CD14-positive monocyte (primary cell): ENCODE measurements around the gene NRXN3. TPM values are rescaled to one million over a fixed set of nuclear protein-coding genes. Genes with fewer than 3 reads are reported as not detected.

Experiments used
- DNase-seq, 3 donors: peaks; one replicate each; pipeline ENCODE4 v3.0.0-alpha.2; 2011 to 2022
- H2AFZ ChIP-seq: 2 replicates; pipeline ENCODE4 v1.6.0; 2012; ENCODE audit warnings: mild to moderate bottlenecking, low read depth, low read length, inconsistent platforms; ENCODE audit not compliant: insufficient read depth, poor library complexity, severe bottlenecking
- H3K27ac ChIP-seq, 2 donors: 1 replicate in 1 of 2; 2 replicates in 1 of 2; pipeline ENCODE4 v1.5.1; 2012 to 2013; ENCODE audit warnings: low read length in 2 of 2, control low read depth in 1 of 2, inconsistent platforms in 1 of 2, low read depth in 1 of 2, mild to moderate bottlenecking in 1 of 2
- H3K27me3 ChIP-seq, 2 donors: one replicate each; pipeline versions ENCODE4 v1.6.0 to v1.6.1; 2011 to 2013; ENCODE audit warnings: low read length in 2 of 2; ENCODE audit not compliant: control insufficient read depth in 2 of 2, insufficient read depth in 2 of 2
- H3K36me3 ChIP-seq, 2 donors: replicated peaks in 1 of 2; 1 replicate in 1 of 2; 2 replicates in 1 of 2; pipeline versions ENCODE4 v1.5.1 to v1.6.1; 2012 to 2013; ENCODE audit warnings: low read length in 2 of 2, control low read depth in 1 of 2, inconsistent platforms in 1 of 2, mild to moderate bottlenecking in 1 of 2; ENCODE audit not compliant: insufficient read depth in 2 of 2, control insufficient read depth in 1 of 2
- H3K4me1 ChIP-seq, 2 donors: 1 replicate in 1 of 2; 2 replicates in 1 of 2; pipeline versions ENCODE4 v1.5.1 to v1.6.1; 2012 to 2013; ENCODE audit warnings: low read length in 2 of 2, control low read depth in 1 of 2, inconsistent platforms in 1 of 2, mild to moderate bottlenecking in 1 of 2, moderate library complexity in 1 of 2; ENCODE audit not compliant: insufficient read depth in 2 of 2, control insufficient read depth in 1 of 2
- H3K4me2 ChIP-seq: replicated peaks from 2 replicates; pipeline ENCODE3; 2012; ENCODE audit warnings: low read length, moderate library complexity, mild to moderate bottlenecking; ENCODE audit not compliant: poor library complexity, severe bottlenecking; ENCODE audit errors: extremely low read depth
- H3K4me3 ChIP-seq, 3 experiments: fragments of 200-600 bp in 1 of 3; sonication (generic) in 1 of 3; replicated peaks in 1 of 3; 1 replicate in 2 of 3; 2 replicates in 1 of 3; pipeline ENCODE4 v1.5.1; 2011 to 2013; ENCODE audit warnings: low read length in 3 of 3, mild to moderate bottlenecking in 3 of 3, control low read depth in 2 of 3, low read depth in 2 of 3, inconsistent platforms in 1 of 3, moderate library complexity in 1 of 3
- H3K79me2 ChIP-seq: 2 replicates; pipeline ENCODE4 v1.6.0; 2012; ENCODE audit warnings: mild to moderate bottlenecking, control low read depth, inconsistent platforms, low read length, moderate library complexity; ENCODE audit not compliant: insufficient read depth
- H3K9ac ChIP-seq: 2 replicates; pipeline ENCODE4 v1.6.0; 2017; ENCODE audit warnings: low read length, mild to moderate bottlenecking; ENCODE audit not compliant: insufficient read depth, poor library complexity, severe bottlenecking
- H3K9me3 ChIP-seq, 2 donors: replicated peaks in 1 of 2; 1 replicate in 1 of 2; 2 replicates in 1 of 2; pipeline versions ENCODE4 v1.5.1 to v1.6.1; 2012 to 2013; ENCODE audit warnings: low read length in 2 of 2, control low read depth in 1 of 2; ENCODE audit not compliant: control insufficient read depth in 1 of 2, insufficient read depth in 1 of 2
- H4K20me1 ChIP-seq: 2 replicates; pipeline ENCODE4 v1.6.0; 2012; ENCODE audit warnings: mild to moderate bottlenecking, low read length, control low read depth, moderate library complexity; ENCODE audit not compliant: insufficient read depth
- H3K27ac Mint-ChIP-seq, 7 donors: one replicate each; pipeline ENCODE4 v1.8.0; 2020; ENCODE audit warnings: mild to moderate bottlenecking in 7 of 7, mixed read lengths in 7 of 7, moderate library complexity in 6 of 7, inconsistent platforms in 2 of 7
- H3K27me3 Mint-ChIP-seq, 3 donors: one replicate each; pipeline ENCODE4 v1.8.0; 2021 to 2022; ENCODE audit warnings: low read depth in 3 of 3, mild to moderate bottlenecking in 3 of 3, mixed read lengths in 3 of 3, moderate library complexity in 3 of 3, inconsistent platforms in 1 of 3
- H3K36me3 Mint-ChIP-seq, 2 donors: one replicate each; pipeline ENCODE4 v1.8.0; 2020; ENCODE audit warnings: mixed read lengths in 2 of 2, inconsistent platforms in 1 of 2, mild to moderate bottlenecking in 1 of 2
- H3K4me1 Mint-ChIP-seq: one replicate; pipeline ENCODE4 v1.8.0; 2020; ENCODE audit warnings: mild to moderate bottlenecking, mixed read lengths
- H3K4me3 Mint-ChIP-seq, 2 donors: one replicate each; pipeline ENCODE4 v1.8.0; 2020; ENCODE audit warnings: mild to moderate bottlenecking in 2 of 2, mixed read lengths in 2 of 2, moderate library complexity in 1 of 2
- H3K9me3 Mint-ChIP-seq, 7 donors: one replicate each; pipeline ENCODE4 v1.8.0; 2020 to 2022; ENCODE audit warnings: mixed read lengths in 7 of 7, mild to moderate bottlenecking in 6 of 7, moderate library complexity in 6 of 7, inconsistent platforms in 2 of 7
- WGBS: methylation state at CpG from one replicate; pipeline ENCODE4 v1.1.5; 2013; ENCODE audit warnings: missing lambda C conversion rate; ENCODE audit not compliant: insufficient coverage; 5-methylcytosine and 5-hydroxymethylcytosine counted together
- intact Hi-C, 2 donors: fragments of 100-400 bp; cut with micrococcal nuclease; formaldehyde crosslinking; loops; one replicate each; pipeline versions ENCODE4 v1.15.0 to v1.15.1; 2023
- polyA plus RNA-seq, 3 donors: library from polyadenylated mRNA; depleted of rRNA in 1 of 3; unstranded in 2 of 3; stranded (reverse) in 1 of 3; fragments of 300-500 nt in 2 of 3; fragments of >200 nt in 1 of 3; fragmentation: Illumina TruSeq in 2 of 3; gene quantifications; 1 replicate in 2 of 3; 2 replicates in 1 of 3; pipeline ENCODE4 v1.2.3, GENCODE V29; 2012 to 2021
- TF ChIP-seq, protein P1 (sequence below): fragments of 200-600 bp; IDR thresholded peaks from one replicate; pipeline ENCODE4 v1.8.0; 2022; ENCODE audit warnings: antibody characterized with exemption, mild to moderate bottlenecking

NRXN3 gene
- polyA plus RNA-seq, 3 donors: not detected

DNA sequence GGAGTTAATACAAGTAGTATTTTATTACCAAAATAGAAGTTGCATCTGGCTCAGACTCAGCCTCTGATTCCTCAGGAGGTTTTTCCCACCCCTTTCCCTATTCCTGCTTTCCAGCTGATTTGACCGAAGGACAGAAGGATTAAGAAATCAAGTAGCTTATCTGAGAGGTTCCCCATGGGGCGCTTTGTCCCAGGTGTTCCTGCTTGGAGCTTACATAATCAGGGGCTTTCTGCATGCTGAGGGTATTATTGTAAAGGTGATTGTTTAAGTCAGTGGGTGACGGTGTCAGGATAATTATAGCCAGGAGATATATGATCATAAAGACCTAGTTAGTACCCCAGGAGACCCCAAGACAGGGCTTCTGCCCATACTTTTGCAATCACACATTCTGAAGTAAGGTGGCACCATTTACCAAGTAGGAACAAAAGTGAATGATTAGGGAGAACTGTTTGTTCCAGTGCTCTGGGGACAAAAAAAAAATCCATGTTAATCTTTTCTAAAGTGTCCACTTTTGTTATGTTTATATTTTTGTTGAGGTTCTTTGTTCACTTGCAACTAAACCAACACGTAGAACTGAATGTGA lies 921.3 kb downstream of the NRXN3 start:
- Mint-ChIP-seq H3K27ac (no peak overlapping the region), H3K4me3 (no peak overlapping the region), H3K9me3 (no peaks in the 10 kb centered on the region), H3K4me1 (no peaks in the 10 kb centered on the region), H3K36me3 (no peaks in the 10 kb centered on the region), H3K27me3 (peaks cover 0 to 2% (median 0%) of the 10 kb centered on the region in 3 donors)
- intact Hi-C loops: no loop called here
- TF ChIP-seq, protein P1, sequence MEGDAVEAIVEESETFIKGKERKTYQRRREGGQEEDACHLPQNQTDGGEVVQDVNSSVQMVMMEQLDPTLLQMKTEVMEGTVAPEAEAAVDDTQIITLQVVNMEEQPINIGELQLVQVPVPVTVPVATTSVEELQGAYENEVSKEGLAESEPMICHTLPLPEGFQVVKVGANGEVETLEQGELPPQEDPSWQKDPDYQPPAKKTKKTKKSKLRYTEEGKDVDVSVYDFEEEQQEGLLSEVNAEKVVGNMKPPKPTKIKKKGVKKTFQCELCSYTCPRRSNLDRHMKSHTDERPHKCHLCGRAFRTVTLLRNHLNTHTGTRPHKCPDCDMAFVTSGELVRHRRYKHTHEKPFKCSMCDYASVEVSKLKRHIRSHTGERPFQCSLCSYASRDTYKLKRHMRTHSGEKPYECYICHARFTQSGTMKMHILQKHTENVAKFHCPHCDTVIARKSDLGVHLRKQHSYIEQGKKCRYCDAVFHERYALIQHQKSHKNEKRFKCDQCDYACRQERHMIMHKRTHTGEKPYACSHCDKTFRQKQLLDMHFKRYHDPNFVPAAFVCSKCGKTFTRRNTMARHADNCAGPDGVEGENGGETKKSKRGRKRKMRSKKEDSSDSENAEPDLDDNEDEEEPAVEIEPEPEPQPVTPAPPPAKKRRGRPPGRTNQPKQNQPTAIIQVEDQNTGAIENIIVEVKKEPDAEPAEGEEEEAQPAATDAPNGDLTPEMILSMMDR: no peak
- H3K27ac ChIP-seq: no peak overlapping the region
- H3K9ac ChIP-seq: no peak overlapping the region
- H3K27me3 ChIP-seq: no peaks in the 10 kb centered on the region
- no peaks in the 10 kb centered on the region for H4K20me1 ChIP-seq
- 100% methylated on average over 1 of the region's 4 CpGs for WGBS
- H2AFZ ChIP-seq: no peak overlapping the region
- no peak overlapping the region for H3K4me2 ChIP-seq
- H3K79me2 ChIP-seq: no peaks in the 10 kb centered on the region
- no peak overlapping the region for H3K4me3 ChIP-seq
- no peaks in the 10 kb centered on the region for H3K36me3 ChIP-seq
- no peak for DNase-seq
- H3K9me3 ChIP-seq: no peaks in the 10 kb centered on the region
- no peaks in the 10 kb centered on the region for H3K4me1 ChIP-seq

DNA sequence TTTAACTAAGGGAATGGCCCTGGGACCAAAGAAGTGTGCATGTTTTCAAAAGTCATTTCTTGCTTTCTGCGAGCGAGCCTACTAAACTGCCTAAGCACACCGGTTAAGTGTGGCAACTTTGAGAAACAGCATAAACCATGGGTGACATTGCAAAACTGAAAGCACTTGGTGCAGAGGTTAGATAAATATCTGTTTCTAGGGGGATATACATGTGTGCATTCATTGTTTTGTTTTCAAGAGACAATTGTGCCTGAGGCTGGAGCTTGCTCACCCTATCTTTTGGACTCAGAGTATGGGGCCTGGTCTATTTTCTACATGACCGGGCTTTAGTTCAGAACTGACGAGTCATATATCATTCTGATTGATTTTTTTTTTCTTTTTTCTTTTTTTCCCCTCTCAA lies 923.4 kb downstream of the NRXN3 start:
- no peak overlapping the region for H3K27ac Mint-ChIP-seq
- Histone ChIP-seq H3K27ac (no peak overlapping the region), H3K79me2 (no peaks in the 10 kb centered on the region), H3K9me3 (no peaks in the 10 kb centered on the region), H3K4me3 (no peak overlapping the region), H3K27me3 (no peaks in the 10 kb centered on the region), H4K20me1 (no peaks in the 10 kb centered on the region), H3K4me2 (no peak overlapping the region), H3K9ac (no peak overlapping the region), H3K36me3 (no peaks in the 10 kb centered on the region), H2AFZ (no peak overlapping the region), H3K4me1 (no peaks in the 10 kb centered on the region)
- no peaks in the 10 kb centered on the region for H3K36me3 Mint-ChIP-seq
- 61% methylated on average over 3 of the region's 5 CpGs for WGBS
- TF ChIP-seq, protein P1: no peak
- no peaks in the 10 kb centered on the region for H3K4me1 Mint-ChIP-seq
- H3K4me3 Mint-ChIP-seq: no peak overlapping the region
- H3K27me3 Mint-ChIP-seq: peaks cover 0 to 2% (median 0%) of the 10 kb centered on the region in 3 donors
- H3K9me3 Mint-ChIP-seq: peaks cover 0 to 2% (median 0%) of the 10 kb centered on the region in 7 donors
- intact Hi-C loops: no loop called here
- no peak for DNase-seq
